BJ (cell line): ENCODE data around the gene TNIP1. TPM values are rescaled to one million over a fixed set of nuclear protein-coding genes. Genes with fewer than 3 reads are reported as not detected.

Source experiments
- CTCF ChIA-PET: fragments of 350-600 bp; formaldehyde crosslinking; extraction: SDS; loops from one replicate; lab custom pipeline; 2021; ENCODE audit warnings: antibody characterized with exemption, inconsistent platforms; lab: Yijun Ruan, JAX
- POLR2A ChIA-PET: fragments of 300-600 bp; sonication (Branson Sonifier 250); formaldehyde crosslinking; extraction: SDS; loops from one replicate; lab custom pipeline; 2021; ENCODE audit warnings: antibody characterized with exemption; lab: Charles Lee
- DNase-seq: peaks from one replicate; pipeline ENCODE4 v3.0.0-alpha.2; 2011; ENCODE audit warnings: low read depth
- H3K27me3 ChIP-seq: 2 replicates; pipeline ENCODE4 v1.6.0; 2011; ENCODE audit warnings: low read length; ENCODE audit not compliant: control insufficient read depth, insufficient read depth
- H3K36me3 ChIP-seq: 2 replicates; pipeline ENCODE4 v1.5.1; 2011; ENCODE audit warnings: low read length; ENCODE audit not compliant: control insufficient read depth, insufficient read depth
- H3K4me3 ChIP-seq: 2 replicates; pipeline ENCODE4 v1.5.1; 2011; ENCODE audit warnings: low read depth, mild to moderate bottlenecking, control low read depth, low read length
- CTCF ChIP-seq: IDR thresholded peaks from 2 replicates; pipeline ENCODE4 v1.5.1; 2011; ENCODE audit warnings: low read depth, mild to moderate bottlenecking, control low read depth, inconsistent platforms, low read length, moderate library complexity; ENCODE audit not compliant: insufficient read depth
- polyA plus RNA-seq: library from polyadenylated mRNA; depleted of rRNA; stranded (reverse); fragments of >200 nt; gene quantifications from 2 replicates; pipeline ENCODE4 v1.2.3, GENCODE V29; 2011

The TNIP1 gene
- polyA plus RNA-seq, 1 experiment: 80.8 TPM

GRCh38 chr5:151003503-151003860 is 77.4 kb downstream of the TNIP1 start:
- DNase-seq: no peak
- TF ChIP-seq CTCF: no peak
- Histone ChIP-seq H3K36me3 (no peaks in the 10 kb centered on the region), H3K4me3 (no peak overlapping the region), H3K27me3 (peaks cover 2% of the 10 kb centered on the region)
- CTCF ChIA-PET: interaction anchor here (1.1 to 4.9 kb wide), 3 partner anchors 48 to 161 kb away, joined by 4 to 23 read pairs (median 13); no protein-coding TSS in a partner anchor
- POLR2A ChIA-PET: no interaction called here

GRCh38 chr5:151002681-151003502 is 77.9 kb downstream of the TNIP1 start:
- CTCF ChIA-PET: interaction anchor here (0.7 to 4.9 kb wide), 18 partner anchors 10 to 313 kb away, joined by 3 to 30 read pairs (median 4); no protein-coding TSS in a partner anchor
- H3K27me3 ChIP-seq: peaks cover 2% of the 10 kb centered on the region
- DNase-seq: no peak
- H3K36me3 ChIP-seq: no peaks in the 10 kb centered on the region
- POLR2A ChIA-PET: no interaction called here
- no peak for TF ChIP-seq CTCF
- H3K4me3 ChIP-seq: no peak overlapping the region

- peaks cover 2% of the 10 kb centered on the region for H3K27me3 ChIP-seq
- ChIA-PET CTCF (interaction anchor here (0.6 to 4.1 kb wide), 19 partner anchors 9 to 314 kb away, joined by 3 to 30 read pairs (median 5); no protein-coding TSS in a partner anchor), POLR2A (no interaction called here)
- H3K4me3 ChIP-seq: no peak overlapping the region
- TF ChIP-seq CTCF: peak; percentile 41
- H3K36me3 ChIP-seq: no peaks in the 10 kb centered on the region
- no peak for DNase-seq
Measured at GRCh38 chr5:151002250-151002649, 78.6 kb downstream of the TNIP1 start.

- Histone ChIP-seq H3K4me3 (no peak overlapping the region), H3K27me3 (peaks cover 2% of the 10 kb centered on the region), H3K36me3 (no peaks in the 10 kb centered on the region)
- no peak for DNase-seq
- TF ChIP-seq CTCF: no peak
- CTCF ChIA-PET: interaction anchor here (0.6 to 4.1 kb wide), 7 partner anchors 12 to 164 kb away, joined by 3 to 30 read pairs (median 9); no protein-coding TSS in a partner anchor
- POLR2A ChIA-PET: no interaction called here
Measured at GRCh38 chr5:151001436-151001835, 79.4 kb downstream of the TNIP1 start.

- ChIA-PET POLR2A (no interaction called here), CTCF (interaction anchor here (0.8 to 4.1 kb wide), 7 partner anchors 10 to 166 kb away, joined by 3 to 30 read pairs (median 3); no protein-coding TSS in a partner anchor)
- Histone ChIP-seq H3K4me3 (no peak overlapping the region), H3K36me3 (no peaks in the 10 kb centered on the region), H3K27me3 (peaks cover 2% of the 10 kb centered on the region)
- no peak for TF ChIP-seq CTCF
- DNase-seq: no peak
Measured at GRCh38 chr5:150999704-151000442, 81.0 kb downstream of the TNIP1 start.
